Endothelial cell of umbilical vein (primary cell): ENCODE results near the gene ACE. TPM values are rescaled to one million over a fixed set of nuclear protein-coding genes. Genes with fewer than 3 reads are reported as not detected.

ENCODE experiments used
- BruUV-seq: library from RNA; stranded (reverse); fragments of 400-500 nt; replicated peaks from 2 replicates; lab custom pipeline; 2021; lab: Mats Ljungman, UMichigan
- CTCF ChIA-PET: fragments of 300-600, 350-600 bp; sonication (Branson Sonifier 250); formaldehyde crosslinking; loops from one replicate; lab custom pipeline; 2021; ENCODE audit warnings: antibody characterized with exemption, inconsistent platforms; lab: Charles Lee
- POLR2A ChIA-PET: fragments of 300-600, 350-600 bp; sonication (Branson Sonifier 250); formaldehyde crosslinking; loops from one replicate; lab custom pipeline; 2021; ENCODE audit warnings: antibody characterized with exemption, inconsistent platforms; lab: Charles Lee
- DNase-seq: peaks from one replicate; pipeline ENCODE4 v3.0.0-alpha.2; 2011; ENCODE audit warnings: low read depth, low spot score
- FAIRE-seq: peaks from 2 replicates; lab custom pipeline; 2011; peaks lifted over from hg19 to GRCh38; lab: Jason Lieb, UNC
- H2AFZ ChIP-seq: 2 replicates; pipeline ENCODE4 v1.6.0; 2012; ENCODE audit warnings: low read depth, low read length, control low read depth, inconsistent platforms
- H3K27ac ChIP-seq: 2 replicates; pipeline ENCODE4 v1.5.1; 2011; ENCODE audit warnings: low read depth, mild to moderate bottlenecking, control low read depth, low read length, moderate library complexity; ENCODE audit not compliant: insufficient read depth
- H3K27me3 ChIP-seq, 2 experiments: 2 replicates each; pipeline versions ENCODE4 v1.6.0 to v1.6.1; 2011; ENCODE audit warnings: low read length in 2 of 2, mixed read lengths in 1 of 2; ENCODE audit not compliant: control insufficient read depth in 2 of 2, insufficient read depth in 2 of 2
- H3K36me3 ChIP-seq, 2 experiments: 2 replicates in 1 of 2; 3 replicates in 1 of 2; pipeline ENCODE4 v1.5.1; 2011; ENCODE audit warnings: low read length in 2 of 2, mild to moderate bottlenecking in 1 of 2, moderate library complexity in 1 of 2; ENCODE audit not compliant: control insufficient read depth in 2 of 2, insufficient read depth in 2 of 2; ENCODE audit errors: extremely low read depth in 1 of 2
- H3K4me1 ChIP-seq: 3 replicates; pipeline ENCODE4 v1.5.1; 2011; ENCODE audit warnings: mild to moderate bottlenecking, low read length; ENCODE audit not compliant: control insufficient read depth, insufficient read depth; ENCODE audit errors: extremely low read depth
- H3K4me2 ChIP-seq: 2 replicates; pipeline ENCODE4 v1.6.1; 2011; ENCODE audit warnings: low read length, control low read depth, mixed read lengths; ENCODE audit not compliant: insufficient read depth
- H3K4me3 ChIP-seq, 3 experiments: fragments of 200-600 bp in 1 of 3; sonication (generic), shearing (Covaris generic) in 1 of 3; replicated peaks in 1 of 3; 2 replicates each; pipeline ENCODE4 v1.5.1; 2011 to 2016; ENCODE audit warnings: control low read depth in 3 of 3, low read length in 3 of 3, mild to moderate bottlenecking in 2 of 3, inconsistent platforms in 1 of 3, low read depth in 1 of 3, moderate library complexity in 1 of 3; ENCODE audit not compliant: insufficient read depth in 1 of 3
- H3K79me2 ChIP-seq: 2 replicates; pipeline ENCODE4 v1.6.0; 2012; ENCODE audit warnings: low read length, inconsistent platforms; ENCODE audit not compliant: control insufficient read depth, insufficient read depth
- H3K9ac ChIP-seq: replicated peaks from 2 replicates; pipeline ENCODE3; 2011; ENCODE audit warnings: low read length, control low read depth; ENCODE audit not compliant: insufficient read depth; ENCODE audit errors: extremely low read depth
- H3K9me1 ChIP-seq: replicated peaks from 3 replicates; pipeline ENCODE4 v1.6.0; 2011; ENCODE audit warnings: mild to moderate bottlenecking, low read length; ENCODE audit not compliant: control insufficient read depth, insufficient read depth; ENCODE audit errors: extremely low read depth
- H3K9me3 ChIP-seq: replicated peaks from 2 replicates; pipeline ENCODE4 v1.5.1; 2012; ENCODE audit warnings: low read length, inconsistent platforms; ENCODE audit not compliant: control insufficient read depth, insufficient read depth
- H4K20me1 ChIP-seq: replicated peaks from 2 replicates; pipeline ENCODE3; 2011; ENCODE audit warnings: mild to moderate bottlenecking, low read length; ENCODE audit not compliant: control insufficient read depth, insufficient read depth; ENCODE audit errors: extremely low read depth
- CTCF ChIP-seq, 2 donors: IDR thresholded peaks; 1 replicate in 1 of 2; 2 replicates in 1 of 2; pipeline ENCODE4 v1.5.1; 2011; ENCODE audit warnings: low read length in 2 of 2, mild to moderate bottlenecking in 2 of 2, moderate library complexity in 2 of 2, control low read depth in 1 of 2, inconsistent platforms in 1 of 2, low read depth in 1 of 2; ENCODE audit not compliant: insufficient read depth in 1 of 2; ENCODE audit errors: extremely low read depth in 1 of 2
- EZH2 ChIP-seq: IDR thresholded peaks from 2 replicates; pipeline ENCODE4 v1.6.1; 2012; ENCODE audit warnings: borderline replicate concordance, low read depth, mild to moderate bottlenecking, moderate library complexity, low read length, inconsistent platforms; ENCODE audit not compliant: severe bottlenecking
- FOS ChIP-seq: IDR thresholded peaks from 2 replicates; pipeline ENCODE4 v1.6.1; 2011; ENCODE audit warnings: mild to moderate bottlenecking, low read length, moderate library complexity, borderline replicate concordance; ENCODE audit not compliant: insufficient read depth
- GATA2 ChIP-seq: IDR thresholded peaks from 2 replicates; pipeline ENCODE4 v1.7.0; 2011; ENCODE audit warnings: low read depth, mild to moderate bottlenecking, moderate library complexity, mixed read lengths, low read length; ENCODE audit not compliant: insufficient read length, insufficient read depth
- JUN ChIP-seq: IDR thresholded peaks from 2 replicates; pipeline ENCODE4 v1.6.1; 2011; ENCODE audit warnings: borderline replicate concordance, low read depth; ENCODE audit not compliant: insufficient read length, insufficient read depth
- MAX ChIP-seq: IDR thresholded peaks from 2 replicates; pipeline ENCODE4 v1.6.1; 2011; ENCODE audit not compliant: insufficient read depth, insufficient read length
- MYC ChIP-seq: IDR thresholded peaks from one replicate; pipeline ENCODE4 v1.6.1; 2011; ENCODE audit warnings: mild to moderate bottlenecking, low read depth, low read length
- POLR2A ChIP-seq: IDR thresholded peaks from 2 replicates; pipeline ENCODE4 v1.6.1; 2012; ENCODE audit warnings: low read depth, mild to moderate bottlenecking, control low read depth, low read length
- POLR2AphosphoS5 ChIP-seq: IDR thresholded peaks from 2 replicates; pipeline ENCODE4 v1.6.1; 2012; ENCODE audit warnings: low read depth, mild to moderate bottlenecking, control low read depth, low read length, moderate library complexity; ENCODE audit not compliant: insufficient read depth
- dilution Hi-C: fragments of 300-500 bp; cut with MboI; formaldehyde crosslinking; loops from one replicate; pipeline ENCODE4 v1.15.0; 2019; ENCODE audit warnings: low sequenced_read_pairs; ENCODE audit not compliant: extremely low pct_ligation_motif_present
- intact Hi-C: fragments of 100-400 bp; cut with micrococcal nuclease; formaldehyde crosslinking; loops from one replicate; pipeline ENCODE4 v1.10.0; 2022
- polyA plus RNA-seq, 4 experiments: library from polyadenylated mRNA; depleted of rRNA in 3 of 4; stranded (reverse) in 3 of 4; unstranded in 1 of 4; fragments of >200 nt; gene quantifications; 2 replicates each; pipeline versions ENCODE4 v1.2.1 to v1.2.3, GENCODE V29; 2011 to 2012; ENCODE audit warnings: missing spikeins in 1 of 4
- total RNA-seq: library from RNA; stranded (reverse); gene quantifications from 2 replicates; pipeline ENCODE4 v1.2.3, GENCODE V29; 2021

The ACE gene
- total and polyA plus RNA-seq, 2 donors (not counting 3 experiments of a cell fraction or from before 2014, with no cell fraction given), result 63.4 to 207 TPM

DNA sequence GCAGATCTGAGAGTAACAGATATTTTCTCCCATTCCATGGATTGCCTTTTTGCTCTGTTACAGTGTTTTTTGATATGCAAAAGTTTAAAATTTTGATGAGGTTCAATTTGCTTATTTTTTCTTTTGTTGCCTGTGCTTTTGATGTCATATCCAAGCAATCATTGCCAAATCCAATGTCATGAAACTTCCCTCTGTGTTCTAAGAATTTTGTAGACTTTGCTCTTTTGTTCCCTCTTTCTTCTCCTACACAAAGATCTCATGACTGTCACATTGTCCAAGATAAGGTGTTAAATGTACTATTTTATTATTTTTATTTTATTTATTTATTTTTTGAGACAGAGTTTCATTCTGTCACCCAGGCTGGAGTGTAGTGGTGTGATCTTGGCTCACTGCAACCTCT is 27.4 kb downstream of the ACE start:
- TF ChIP-seq POLR2A (no peak), MYC (no peak), POLR2AphosphoS5 (no peak), EZH2 (no peak), MAX (no peak), CTCF (IDR thresholded peaks at IDR 0.05; ENCODE audit: extremely low read depth in 1 of 2, insufficient read depth in 1 of 2, low read depth in 1 of 2, low read length in 2 of 2) (no peak), FOS (no peak), JUN (no peak), GATA2 (no peak)
- H3K4me2 ChIP-seq, result no peak overlapping the region
- BruUV-seq, result no TSS peak
- no peak overlapping the region for H3K4me3 ChIP-seq
- CTCF ChIA-PET, result interaction anchor here (1.7 kb wide), 1 partner anchor 79 kb away, joined by 9 read pairs; no protein-coding TSS in a partner anchor
- H3K36me3 ChIP-seq, result no peaks in the 10 kb centered on the region
- H3K9me3 ChIP-seq, result no peaks in the 10 kb centered on the region
- H3K27ac ChIP-seq, result no peak overlapping the region
- H3K27me3 ChIP-seq, result peaks cover 2 to 16% of the 10 kb centered on the region in 2 experiments
- H3K4me1 ChIP-seq, result no peaks in the 10 kb centered on the region
- no peaks in the 10 kb centered on the region for H3K79me2 ChIP-seq
- dilution Hi-C loops, result no loop called here
- intact Hi-C loops, result no loop called here
- no peaks in the 10 kb centered on the region for H3K9me1 ChIP-seq
- no peak overlapping the region for H2AFZ ChIP-seq
- POLR2A ChIA-PET, result no interaction called here
- no peak for DNase-seq
- H4K20me1 ChIP-seq, result no peaks in the 10 kb centered on the region
- H3K9ac ChIP-seq, result no peak overlapping the region
- no peak for FAIRE-seq
